A549 treated with CpdA at 1 μM for 4 hours (cell line): Measurements from ENCODE around the gene PPAT. TPM values are rescaled to one million over a fixed set of nuclear protein-coding genes. Genes with fewer than 3 reads are reported as not detected.

ENCODE experiments used
- total RNA-seq: library from RNA; stranded (reverse); fragments of 200-300 nt; extraction: Qiagen RNA extraction; gene quantifications from 5 replicates; pipeline ENCODE4 v1.2.3, GENCODE V29; 2022; ENCODE audit warnings: low read depth

Gene PPAT
- total RNA-seq: 17.6 to 24.7 TPM (median 18.2 TPM) in 5 replicates

GRCh38 chr4:56435140-56435926 lies at the start of gene PPAT:
Gene PPAT, minus strand, starts transcription at chr4:56435615. Its CDS starts 138 bp downstream, at chr4:56435477.

GRCh38 chr4:56467284-56468096 lies 32.1 kb upstream of the PPAT start, which contains the start of gene SRP72:
Gene SRP72, plus strand, starts transcription at chr4:56467617. Its CDS starts 19 bp downstream, at chr4:56467636.

GRCh38 chr4:56387023-56388001 lies 48.1 kb downstream of the PPAT start, which contains the start of gene AASDH:
Gene AASDH, minus strand, starts transcription at chr4:56387491. Its CDS starts 3,192 bp downstream, at chr4:56384299.

Other genes with a start within 250 kb of the PPAT start
- gene AASDH, start 48.1 kb downstream of the PPAT start, total RNA-seq: 2.6 to 4.3 TPM (median 3.5 TPM) in 5 replicates
- 129 to 156 TPM (median 135 TPM) in 5 replicates for gene PAICS, start 645 bp upstream of the PPAT start, total RNA-seq
- gene SRP72, start 32.0 kb upstream of the PPAT start, total RNA-seq: 46.5 to 61.5 TPM (median 51.2 TPM) in 5 replicates
- gene ARL9, start 70.2 kb upstream of the PPAT start, total RNA-seq: 0.05 TPM in 1 of 5 replicates, not detected in the others
- gene HOPX, start 245.7 kb upstream of the PPAT start, total RNA-seq: not detected in 5 replicates